ENCODE results near the gene MED10.

Gene MED10

GRCh38 chr5:6347673-6348072 is 30.7 kb downstream of the MED10 start:
- no peak for DNase-seq

- no peak for DNase-seq
Observed at GRCh38 chr5:6347165-6347564, 31.2 kb downstream of the MED10 start.

- DNase-seq, result no peak
Observed at GRCh38 chr5:6344593-6344989, 33.8 kb downstream of the MED10 start.

GRCh38 chr5:6343951-6344592 is 34.3 kb downstream of the MED10 start:
- no peak for DNase-seq

- no peak for DNase-seq
Observed at GRCh38 chr5:6342689-6343315, 35.5 kb downstream of the MED10 start.

GRCh38 chr5:6340100-6340499 is 38.2 kb downstream of the MED10 start:
- no peak for DNase-seq

GRCh38 chr5:6338871-6339270 is 39.5 kb downstream of the MED10 start:
- DNase-seq, result no peak

GRCh38 chr5:6338135-6338534 is 40.2 kb downstream of the MED10 start:
- DNase-seq, result no peak

GRCh38 chr5:6333182-6333905 is 45.0 kb downstream of the MED10 start:
- DNase-seq, result no peak

- no peak for DNase-seq
Observed at GRCh38 chr5:6328173-6328572, 50.2 kb downstream of the MED10 start.

GRCh38 chr5:6326776-6327175 is 51.6 kb downstream of the MED10 start:
- DNase-seq, result no peak

GRCh38 chr5:6322163-6322713 is 56.1 kb downstream of the MED10 start:
- DNase-seq, result no peak

Data from activated CD8-positive, alpha-beta memory T cell treated with anti-CD3 and anti-CD28 coated beads, Interleukin-2, amount 50 U/mL, for 48 hours (primary cell).